Testis (tissue), 3 donors: ENCODE measurements around the gene TNXB. TPM values are rescaled to one million over a fixed set of nuclear protein-coding genes. Genes with fewer than 3 reads are reported as not detected.

ENCODE experiments used
- DNase-seq: peaks from one replicate; pipeline ENCODE4 v3.0.0-alpha.2; 2019
- H3K27ac ChIP-seq, 2 donors: fragments of 200-600 bp; sonication (generic); one replicate each; pipeline ENCODE4 v1.5.1; 2019
- H3K27me3 ChIP-seq: fragments of 200-600 bp; sonication (generic); one replicate; pipeline ENCODE4 v1.5.1; 2019
- H3K36me3 ChIP-seq: fragments of 200-600 bp; sonication (generic); one replicate; pipeline ENCODE4 v1.5.1; 2017; ENCODE audit warnings: low read depth; ENCODE audit errors: missing control alignments
- H3K4me1 ChIP-seq: fragments of 200-600 bp; sonication (generic); one replicate; pipeline ENCODE4 v1.5.1; 2019
- H3K4me3 ChIP-seq, 2 donors: fragments of 200-600 bp; sonication (generic); one replicate each; pipeline ENCODE4 v1.5.1; 2017 to 2019
- H3K9me3 ChIP-seq: fragments of 200-600 bp; sonication (generic); one replicate; pipeline ENCODE4 v1.5.1; 2017
- POLR2A ChIP-seq: fragments of 450-650 bp; IDR thresholded peaks from one replicate; pipeline ENCODE4 v1.6.1; 2017; ENCODE audit warnings: antibody characterized with exemption, mild to moderate bottlenecking, moderate library complexity
- WGBS, 2 donors: methylation state at CpG; one replicate each; pipeline ENCODE4 v1.1.5; 2018; 5-methylcytosine and 5-hydroxymethylcytosine counted together
- intact Hi-C: fragments of 100-400 bp; cut with DNase I; formaldehyde crosslinking; loops from one replicate; pipeline ENCODE4 v1.15.1; 2023; ENCODE audit warnings: low total_unique reads
- polyA plus RNA-seq: library from polyadenylated mRNA; stranded (reverse); fragments of 350-450 nt; fragmentation: Illumina TruSeq; extraction: RNeasy Lipid Tissue Mini Kit (QIAGEN cat#74804); gene quantifications from one replicate; pipeline ENCODE4 v1.2.3, GENCODE V29; 2014; ENCODE audit warnings: low read depth, low replicate concordance; ENCODE audit not compliant: insufficient read depth
- total RNA-seq, 2 donors: library from RNA; depleted of rRNA; stranded (reverse); fragments of >200 nt; gene quantifications; one replicate each; pipeline ENCODE4 v1.2.3, GENCODE V29; 2016
- TF ChIP-seq, protein P1 (sequence below), 3 experiments: fragments of 450-650 bp in 2 of 3; fragments of 200-600 bp in 1 of 3; sonication (generic) in 1 of 3; IDR thresholded peaks; one replicate each; pipeline ENCODE4 v1.5.1; 2016 to 2019; ENCODE audit warnings: antibody characterized with exemption in 3 of 3, mild to moderate bottlenecking in 2 of 3, moderate library complexity in 1 of 3

Gene TNXB
- total and polyA plus RNA-seq, 3 donors from 2014 or later = 42.4 to 78.2 (median 44.0) TPM

DNA sequence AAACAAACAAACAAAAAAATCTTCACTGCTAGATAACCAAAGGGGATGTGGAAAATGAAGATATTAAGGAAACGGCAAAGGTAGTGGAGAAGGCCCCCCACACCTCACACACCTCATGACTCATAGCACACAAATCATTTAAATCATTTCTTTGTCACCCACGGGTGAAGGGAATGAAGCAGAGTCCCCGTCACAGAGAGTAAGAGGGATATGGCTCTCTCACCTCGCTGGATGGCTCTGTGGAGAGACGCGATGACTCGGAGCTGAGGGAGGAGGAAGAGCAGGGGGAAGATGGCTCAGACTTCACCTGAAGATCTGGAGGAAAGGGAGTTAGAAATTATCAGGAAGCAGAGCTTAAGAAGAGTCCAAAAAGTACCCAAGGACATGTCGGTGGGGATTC lies 17.7 kb upstream of the TNXB start:
- intact Hi-C loops = loop anchor here (10.0 kb wide), 1 partner anchor 172 kb away; the partner anchor contains the start of genes NELFE and SKIC2
- no peak for DNase-seq

DNA sequence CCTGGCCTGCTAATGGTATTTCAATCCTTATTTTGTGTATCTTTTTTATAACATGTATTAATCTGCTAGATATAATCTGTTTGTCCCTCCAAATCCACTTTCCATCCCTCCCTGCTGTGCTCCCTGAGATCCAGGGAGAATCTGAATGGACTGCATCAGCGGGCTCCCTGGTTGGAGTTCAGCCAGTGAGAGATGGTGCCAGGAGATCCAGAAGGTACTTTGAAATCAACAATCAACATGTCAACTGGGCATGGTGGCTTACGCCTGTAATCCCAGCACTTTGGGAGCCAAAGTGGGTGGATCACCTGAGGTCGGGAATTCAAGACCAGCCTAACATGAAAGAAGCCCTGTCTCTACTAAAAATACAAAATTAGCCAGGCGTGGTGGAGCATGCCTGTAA lies 14.5 kb upstream of the TNXB start:
- no peak overlapping the region for H3K4me3 ChIP-seq
- DNase-seq = no peak
- H3K36me3 ChIP-seq = no peaks in the 10 kb centered on the region
- intact Hi-C loops = loop anchor here (10.0 kb wide), 1 partner anchor 169 kb away; the partner anchor contains the start of genes NELFE and SKIC2
- peaks cover 14% of the 10 kb centered on the region for H3K4me1 ChIP-seq
- H3K9me3 ChIP-seq = no peaks in the 10 kb centered on the region
- no peak overlapping the region for H3K27ac ChIP-seq
- TF ChIP-seq, protein P1, sequence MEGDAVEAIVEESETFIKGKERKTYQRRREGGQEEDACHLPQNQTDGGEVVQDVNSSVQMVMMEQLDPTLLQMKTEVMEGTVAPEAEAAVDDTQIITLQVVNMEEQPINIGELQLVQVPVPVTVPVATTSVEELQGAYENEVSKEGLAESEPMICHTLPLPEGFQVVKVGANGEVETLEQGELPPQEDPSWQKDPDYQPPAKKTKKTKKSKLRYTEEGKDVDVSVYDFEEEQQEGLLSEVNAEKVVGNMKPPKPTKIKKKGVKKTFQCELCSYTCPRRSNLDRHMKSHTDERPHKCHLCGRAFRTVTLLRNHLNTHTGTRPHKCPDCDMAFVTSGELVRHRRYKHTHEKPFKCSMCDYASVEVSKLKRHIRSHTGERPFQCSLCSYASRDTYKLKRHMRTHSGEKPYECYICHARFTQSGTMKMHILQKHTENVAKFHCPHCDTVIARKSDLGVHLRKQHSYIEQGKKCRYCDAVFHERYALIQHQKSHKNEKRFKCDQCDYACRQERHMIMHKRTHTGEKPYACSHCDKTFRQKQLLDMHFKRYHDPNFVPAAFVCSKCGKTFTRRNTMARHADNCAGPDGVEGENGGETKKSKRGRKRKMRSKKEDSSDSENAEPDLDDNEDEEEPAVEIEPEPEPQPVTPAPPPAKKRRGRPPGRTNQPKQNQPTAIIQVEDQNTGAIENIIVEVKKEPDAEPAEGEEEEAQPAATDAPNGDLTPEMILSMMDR (IDR thresholded peaks at IDR 0.05) = no peak
- TF ChIP-seq POLR2A = no peak
- WGBS, 2 donors = 87 to 98% methylated on average over 4 of the region's 4 CpGs
- H3K27me3 ChIP-seq = no peaks in the 10 kb centered on the region

More for the DNA sequence above, 17.7 kb upstream of the TNXB start:
- Histone ChIP-seq H3K9me3 (no peaks in the 10 kb centered on the region), H3K4me1 (peaks cover 23% of the 10 kb centered on the region), H3K27ac (no peak overlapping the region), H3K36me3 (no peaks in the 10 kb centered on the region), H3K27me3 (no peaks in the 10 kb centered on the region), H3K4me3 (peak overlapping the region in 1 of 2 donors; percentile 84)
- TF ChIP-seq, protein P1 (IDR thresholded peaks at IDR 0.05) = no peak
- TF ChIP-seq POLR2A = no peak
- 37 to 42% methylated on average over 8 of the region's 8 CpGs for WGBS, 2 donors

DNA sequence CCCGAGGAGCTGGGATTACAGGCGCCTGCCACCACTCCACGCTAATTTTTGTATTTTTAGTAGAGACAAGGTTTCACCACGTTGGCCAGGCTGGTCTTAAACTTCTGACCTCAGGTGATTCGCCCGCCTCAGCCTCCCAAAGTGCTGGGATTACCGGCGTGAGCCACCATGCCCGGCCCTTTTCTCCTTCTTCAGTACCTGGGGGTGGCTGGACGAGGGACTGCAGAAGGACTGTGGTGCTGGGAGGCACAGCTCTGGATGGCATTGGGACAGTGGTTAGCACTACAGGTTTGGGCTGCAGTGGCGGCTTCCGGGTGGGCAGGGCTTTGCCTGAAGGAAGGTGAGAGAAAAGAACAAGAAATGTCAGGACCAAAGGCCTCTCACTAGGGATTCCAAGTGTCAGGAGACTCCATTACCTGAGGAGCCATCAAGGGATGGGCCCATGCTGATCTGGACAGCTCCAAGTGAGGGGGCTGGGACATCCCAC lies 11.5 kb upstream of the TNXB start:
- intact Hi-C loops = loop anchor here (10.0 kb wide), 1 partner anchor 166 kb away; the partner anchor contains the start of genes NELFE and SKIC2

DNA sequence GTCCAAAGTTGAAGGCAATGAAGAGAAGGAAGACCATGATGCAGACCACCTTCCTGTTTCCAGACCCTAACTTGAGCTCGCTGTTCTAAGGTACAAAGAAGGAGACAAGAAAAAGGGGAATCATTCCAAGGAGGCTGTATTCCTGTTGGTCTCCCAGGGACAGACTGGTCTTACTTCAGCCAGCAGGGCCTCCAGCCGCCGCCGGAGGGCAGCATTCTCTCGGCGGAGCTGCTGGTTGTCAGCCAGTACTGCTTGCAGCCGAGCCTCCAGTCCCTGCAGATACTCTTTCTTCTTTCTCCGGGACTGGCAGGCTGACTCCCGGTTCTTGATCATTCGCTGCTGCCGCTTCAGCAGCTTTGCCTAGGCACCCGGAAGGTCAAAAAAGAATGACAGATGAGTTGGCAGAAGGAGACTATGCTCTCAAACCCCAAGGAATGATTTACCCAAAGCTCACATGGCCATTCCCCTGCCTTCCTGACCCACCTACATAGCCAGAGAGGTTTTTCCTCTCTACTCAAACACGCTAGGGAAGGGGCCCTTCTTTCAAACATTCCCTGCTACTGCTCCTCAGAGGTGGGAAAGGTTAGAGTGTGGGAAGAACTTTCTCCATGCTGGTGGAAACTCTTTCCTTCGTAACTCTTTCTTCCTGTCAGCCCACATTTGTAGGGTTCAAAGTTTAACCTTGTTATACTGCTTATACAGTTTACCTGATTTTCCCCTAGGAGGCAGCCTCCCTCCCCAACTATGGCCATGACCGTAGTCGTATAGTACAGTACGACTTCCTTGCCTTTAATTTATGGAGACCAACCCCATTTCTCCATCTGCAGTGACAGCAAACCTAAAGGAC lies 9.9 kb upstream of the TNXB start:
- Histone ChIP-seq H3K27me3 (no peaks in the 10 kb centered on the region), H3K27ac (peak overlapping the region in 1 of 2 donors; percentile 60), H3K9me3 (no peaks in the 10 kb centered on the region), H3K4me1 (peaks cover 3% of the 10 kb centered on the region), H3K4me3 (no peak overlapping the region), H3K36me3 (no peaks in the 10 kb centered on the region)
- 31 to 42% methylated on average over 17 of the region's 17 CpGs for WGBS, 2 donors
- intact Hi-C loops = no loop called here
- peak; percentile 92 for DNase-seq
- TF ChIP-seq POLR2A = no peak
- TF ChIP-seq, protein P1 (IDR thresholded peaks at IDR 0.05) = peak; percentile 83 to 94 (median 90)

More for the DNA sequence above, 11.5 kb upstream of the TNXB start:
- TF ChIP-seq, protein P1 (IDR thresholded peaks at IDR 0.05) = no peak
- TF ChIP-seq POLR2A = no peak
- Histone ChIP-seq H3K4me1 (no peaks in the 10 kb centered on the region), H3K9me3 (no peaks in the 10 kb centered on the region), H3K36me3 (no peaks in the 10 kb centered on the region), H3K4me3 (no peak overlapping the region), H3K27me3 (no peaks in the 10 kb centered on the region), H3K27ac (no peak overlapping the region)
- 93 to 96% methylated on average over 11 to 12 of the region's 12 CpGs for WGBS, 2 donors
- no peak for DNase-seq
